ENCODE results near the gene NPR2.

Gene NPR2

GRCh38 chr9:35839926-35840325 lies 48.5 kb downstream of the NPR2 start:
- DNase-seq: no peak
- TF ChIP-seq GATA1 (IDR thresholded peaks at IDR 0.05; ENCODE audit: low read depth, low read length) (no peak), POLR2A (IDR thresholded peaks at IDR 0.05; ENCODE audit: low read length) (no peak)

GRCh38 chr9:35840881-35841644 lies 49.7 kb downstream of the NPR2 start:
- TF ChIP-seq GATA1 (IDR thresholded peaks at IDR 0.05; ENCODE audit: low read depth, low read length) (no peak), POLR2A (IDR thresholded peaks at IDR 0.05; ENCODE audit: low read length) (no peak)
- DNase-seq: no peak

GRCh38 chr9:35841645-35841900 lies 50.2 kb downstream of the NPR2 start:
- DNase-seq: no peak
- TF ChIP-seq POLR2A (IDR thresholded peaks at IDR 0.05; ENCODE audit: low read length) (no peak), GATA1 (IDR thresholded peaks at IDR 0.05; ENCODE audit: low read depth, low read length) (no peak)

GRCh38 chr9:35842020-35842745 lies 50.8 kb downstream of the NPR2 start:
- TF ChIP-seq POLR2A (IDR thresholded peaks at IDR 0.05; ENCODE audit: low read length): no peak
- no peak for TF ChIP-seq GATA1 (IDR thresholded peaks at IDR 0.05; ENCODE audit: low read depth, low read length)
- no peak for DNase-seq

- TF ChIP-seq GATA1 (IDR thresholded peaks at IDR 0.05; ENCODE audit: low read depth, low read length): no peak
- no peak for TF ChIP-seq POLR2A (IDR thresholded peaks at IDR 0.05; ENCODE audit: low read length)
- DNase-seq: no peak
Observed at GRCh38 chr9:35842795-35843194, 51.4 kb downstream of the NPR2 start.

GRCh38 chr9:35844628-35845270 lies 53.4 kb downstream of the NPR2 start:
- DNase-seq: peak in 1 of 2 experiments; percentile 15

GRCh38 chr9:35845824-35846771 lies 54.7 kb downstream of the NPR2 start:
- no peak for DNase-seq
- no peak for TF ChIP-seq GATA1 (IDR thresholded peaks at IDR 0.05; ENCODE audit: low read depth, low read length)
- TF ChIP-seq POLR2A (IDR thresholded peaks at IDR 0.05; ENCODE audit: low read length): no peak

More at GRCh38 chr9:35844628-35845270, 53.4 kb downstream of the NPR2 start:
- TF ChIP-seq GATA1 (IDR thresholded peaks at IDR 0.05; ENCODE audit: low read depth, low read length) (no peak), POLR2A (IDR thresholded peaks at IDR 0.05; ENCODE audit: low read length) (no peak)

- no peak for TF ChIP-seq POLR2A (IDR thresholded peaks at IDR 0.05; ENCODE audit: low read length)
- no peak for TF ChIP-seq GATA1 (IDR thresholded peaks at IDR 0.05; ENCODE audit: low read depth, low read length)
- no peak for DNase-seq
Observed at GRCh38 chr9:35847792-35848572, 56.6 kb downstream of the NPR2 start.

GRCh38 chr9:35852267-35852815 lies 61.0 kb downstream of the NPR2 start:
- TF ChIP-seq GATA1 (IDR thresholded peaks at IDR 0.05; ENCODE audit: low read depth, low read length) (no peak), POLR2A (IDR thresholded peaks at IDR 0.05; ENCODE audit: low read length) (no peak)
- no peak for DNase-seq

GRCh38 chr9:35852876-35853865 lies 61.8 kb downstream of the NPR2 start:
- no peak for DNase-seq
- TF ChIP-seq GATA1 (IDR thresholded peaks at IDR 0.05; ENCODE audit: low read depth, low read length) (no peak), POLR2A (IDR thresholded peaks at IDR 0.05; ENCODE audit: low read length) (no peak)

GRCh38 chr9:35854091-35854762 lies 62.8 kb downstream of the NPR2 start:
- TF ChIP-seq POLR2A (IDR thresholded peaks at IDR 0.05; ENCODE audit: low read length) (no peak), GATA1 (IDR thresholded peaks at IDR 0.05; ENCODE audit: low read depth, low read length) (no peak)
- no peak for DNase-seq

All from erythroblast (primary cell).